RWPE2 (cell line): ENCODE results near the gene CAMK1D.

Experiments used
- ATAC-seq: fragments of 200-7000 bp; cut with Tn5 transposase; 3 replicates; pipeline ENCODE4 v1.9.1; 2021; ENCODE audit warnings: low read depth
- DNase-seq: peaks from one replicate; pipeline ENCODE4 v3.0.0-alpha.2; 2020; ENCODE audit warnings: low spot score
- H3K27ac ChIP-seq: fragments of 450-650 bp; 2 replicates; pipeline ENCODE4 v1.5.1; 2017; ENCODE audit warnings: mild to moderate bottlenecking; ENCODE audit not compliant: poor library complexity, severe bottlenecking
- H3K27me3 ChIP-seq: fragments of 250-450 bp; sonication (Bioruptor Pico); 2 replicates; pipeline ENCODE4 v1.5.1; 2021; ENCODE audit warnings: mild to moderate bottlenecking, moderate library complexity; ENCODE audit not compliant: insufficient read depth, poor library complexity, severe bottlenecking
- H3K36me3 ChIP-seq: fragments of 250-450 bp; sonication (Bioruptor Pico); 2 replicates; pipeline ENCODE4 v1.5.1; 2020; ENCODE audit warnings: low read depth, mild to moderate bottlenecking, moderate library complexity
- H3K4me1 ChIP-seq: fragments of 250-450 bp; sonication (Bioruptor Pico); 2 replicates; pipeline ENCODE4 v1.5.1; 2021; ENCODE audit warnings: mild to moderate bottlenecking, moderate library complexity; ENCODE audit not compliant: insufficient read depth, poor library complexity, severe bottlenecking
- H3K4me3 ChIP-seq: fragments of 250-450 bp; sonication (Bioruptor Pico); 2 replicates; pipeline ENCODE4 v1.5.1; 2021; ENCODE audit warnings: mild to moderate bottlenecking, moderate library complexity; ENCODE audit not compliant: severe bottlenecking
- H3K9me3 ChIP-seq: fragments of 250-450 bp; sonication (Bioruptor Pico); 2 replicates; pipeline ENCODE4 v1.5.1; 2021; ENCODE audit warnings: mild to moderate bottlenecking, moderate library complexity; ENCODE audit not compliant: severe bottlenecking
- TF ChIP-seq, protein P1 (sequence below): fragments of 450-650 bp; IDR thresholded peaks from one replicate; pipeline ENCODE4 v1.5.1; 2017; ENCODE audit warnings: mild to moderate bottlenecking, moderate library complexity; ENCODE audit not compliant: poor library complexity, severe bottlenecking

The CAMK1D gene

GRCh38 chr10:12835709-12836108 lies 486.4 kb downstream of the CAMK1D start:
- H3K36me3 ChIP-seq: no peaks in the 10 kb centered on the region
- DNase-seq (no peak), ATAC-seq (peak; percentile 92)
- no peaks in the 10 kb centered on the region for H3K9me3 ChIP-seq
- no peak overlapping the region for H3K4me3 ChIP-seq
- peak overlapping the region; percentile 14 for H3K27ac ChIP-seq
- TF ChIP-seq, protein P1, sequence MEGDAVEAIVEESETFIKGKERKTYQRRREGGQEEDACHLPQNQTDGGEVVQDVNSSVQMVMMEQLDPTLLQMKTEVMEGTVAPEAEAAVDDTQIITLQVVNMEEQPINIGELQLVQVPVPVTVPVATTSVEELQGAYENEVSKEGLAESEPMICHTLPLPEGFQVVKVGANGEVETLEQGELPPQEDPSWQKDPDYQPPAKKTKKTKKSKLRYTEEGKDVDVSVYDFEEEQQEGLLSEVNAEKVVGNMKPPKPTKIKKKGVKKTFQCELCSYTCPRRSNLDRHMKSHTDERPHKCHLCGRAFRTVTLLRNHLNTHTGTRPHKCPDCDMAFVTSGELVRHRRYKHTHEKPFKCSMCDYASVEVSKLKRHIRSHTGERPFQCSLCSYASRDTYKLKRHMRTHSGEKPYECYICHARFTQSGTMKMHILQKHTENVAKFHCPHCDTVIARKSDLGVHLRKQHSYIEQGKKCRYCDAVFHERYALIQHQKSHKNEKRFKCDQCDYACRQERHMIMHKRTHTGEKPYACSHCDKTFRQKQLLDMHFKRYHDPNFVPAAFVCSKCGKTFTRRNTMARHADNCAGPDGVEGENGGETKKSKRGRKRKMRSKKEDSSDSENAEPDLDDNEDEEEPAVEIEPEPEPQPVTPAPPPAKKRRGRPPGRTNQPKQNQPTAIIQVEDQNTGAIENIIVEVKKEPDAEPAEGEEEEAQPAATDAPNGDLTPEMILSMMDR: no peak
- peaks cover 15% of the 10 kb centered on the region for H3K4me1 ChIP-seq
- no peaks in the 10 kb centered on the region for H3K27me3 ChIP-seq

DNA sequence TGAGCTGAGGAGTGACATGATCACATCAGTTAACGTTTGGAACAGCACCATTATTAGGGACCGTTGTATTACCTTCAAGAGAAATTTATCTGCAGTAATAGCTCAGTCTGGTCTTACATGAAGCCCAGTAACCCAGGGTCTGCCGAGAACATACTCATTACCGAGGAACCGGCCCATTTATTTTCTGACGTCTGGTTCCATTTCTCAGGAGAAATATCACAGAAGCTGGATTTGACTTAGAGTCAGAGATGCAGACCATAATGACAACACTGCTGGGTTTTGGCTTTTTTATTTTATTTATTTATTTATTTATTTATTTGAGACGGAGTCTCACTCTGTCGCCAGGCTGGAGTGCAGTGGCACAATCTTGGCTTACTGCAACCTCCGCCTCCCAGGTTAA lies 489.0 kb downstream of the CAMK1D start:
- H3K27me3 ChIP-seq: no peaks in the 10 kb centered on the region

GRCh38 chr10:12838995-12839927 lies 489.9 kb downstream of the CAMK1D start:
- no peak for DNase-seq
- H3K27ac ChIP-seq: no peak overlapping the region
- H3K9me3 ChIP-seq: no peaks in the 10 kb centered on the region
- peaks cover 15% of the 10 kb centered on the region for H3K4me1 ChIP-seq
- no peak for ATAC-seq
- no peaks in the 10 kb centered on the region for H3K36me3 ChIP-seq
- TF ChIP-seq, protein P1: no peak
- no peak overlapping the region for H3K4me3 ChIP-seq
- no peaks in the 10 kb centered on the region for H3K27me3 ChIP-seq

More for the DNA sequence above, 489.0 kb downstream of the CAMK1D start:
- Histone ChIP-seq H3K9me3 (no peaks in the 10 kb centered on the region), H3K27ac (no peak overlapping the region), H3K4me1 (peaks cover 15% of the 10 kb centered on the region), H3K36me3 (no peaks in the 10 kb centered on the region), H3K4me3 (no peak overlapping the region)
- no peak for ATAC-seq
- no peak for DNase-seq
- TF ChIP-seq, protein P1: no peak

DNA sequence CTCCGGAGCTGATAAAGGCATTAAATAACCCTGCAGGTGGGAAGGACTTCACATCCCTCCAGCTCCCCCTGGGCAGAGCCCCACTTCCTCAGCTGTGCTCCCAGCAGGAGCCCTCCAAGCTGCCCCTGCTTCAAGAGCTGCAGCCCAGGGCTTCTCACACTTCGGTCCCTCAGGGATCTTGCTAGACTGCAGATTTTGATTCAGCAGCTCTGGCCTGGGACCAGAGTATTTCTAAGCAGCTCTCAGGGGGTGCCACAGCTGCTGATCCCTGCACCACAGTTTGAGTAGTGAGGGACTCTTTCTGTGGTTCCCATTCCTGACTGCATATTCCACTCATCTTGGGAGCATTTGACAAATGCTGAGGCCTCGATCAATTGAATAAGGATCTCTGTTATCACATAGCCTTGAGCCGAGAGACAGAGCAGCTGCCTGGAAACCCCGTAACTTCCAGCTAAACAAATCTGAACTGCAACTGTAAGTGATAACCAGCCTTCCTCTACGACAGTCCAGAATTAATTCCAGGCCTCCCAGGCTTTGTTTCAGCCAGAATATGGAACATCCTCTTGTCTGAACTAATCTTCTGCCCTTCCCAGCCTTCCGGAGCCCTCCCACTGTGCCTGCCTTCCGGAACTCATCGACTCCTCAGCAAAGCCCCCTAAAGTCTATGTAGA lies 490.7 kb downstream of the CAMK1D start:
- TF ChIP-seq, protein P1: no peak
- no peaks in the 10 kb centered on the region for H3K27me3 ChIP-seq
- H3K27ac ChIP-seq: no peak overlapping the region
- H3K4me1 ChIP-seq: peaks cover 21% of the 10 kb centered on the region
- H3K4me3 ChIP-seq: no peak overlapping the region
- ATAC-seq (no peak), DNase-seq (no peak)
- no peaks in the 10 kb centered on the region for H3K9me3 ChIP-seq
- H3K36me3 ChIP-seq: no peaks in the 10 kb centered on the region
